Fibroblast of gingiva (primary cell): ENCODE results near the gene FRMD4A.
"Not testable (repeated sequence)": the region's sequence is repeated elsewhere in the genome, so short reads cannot be mapped to it uniquely, and the experiment has no call there.

ENCODE experiments used
- DNase-seq: peaks from one replicate; pipeline ENCODE4 v3.0.0-alpha.2; 2011; ENCODE audit warnings: low read depth

Gene FRMD4A

DNA sequence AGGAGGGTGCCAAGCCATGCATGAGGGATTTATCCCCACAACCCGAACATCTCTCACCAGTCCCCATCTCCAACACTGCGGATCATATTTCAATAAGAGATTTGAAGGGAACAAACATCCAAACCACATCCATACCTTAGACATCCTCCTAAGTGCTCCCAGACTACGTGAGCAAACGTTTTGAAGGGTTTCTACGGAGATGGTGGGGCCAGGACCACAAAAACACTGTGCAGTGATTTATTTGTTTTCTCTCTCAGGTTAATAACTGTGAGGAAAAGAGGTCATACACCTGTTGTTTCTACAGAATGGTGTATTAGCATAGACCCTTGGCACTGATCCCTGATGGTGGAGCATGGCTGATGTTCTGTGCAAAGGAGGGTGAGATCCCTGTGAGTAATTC lies 277.8 kb downstream of the FRMD4A start:
- DNase-seq = no peak

DNA sequence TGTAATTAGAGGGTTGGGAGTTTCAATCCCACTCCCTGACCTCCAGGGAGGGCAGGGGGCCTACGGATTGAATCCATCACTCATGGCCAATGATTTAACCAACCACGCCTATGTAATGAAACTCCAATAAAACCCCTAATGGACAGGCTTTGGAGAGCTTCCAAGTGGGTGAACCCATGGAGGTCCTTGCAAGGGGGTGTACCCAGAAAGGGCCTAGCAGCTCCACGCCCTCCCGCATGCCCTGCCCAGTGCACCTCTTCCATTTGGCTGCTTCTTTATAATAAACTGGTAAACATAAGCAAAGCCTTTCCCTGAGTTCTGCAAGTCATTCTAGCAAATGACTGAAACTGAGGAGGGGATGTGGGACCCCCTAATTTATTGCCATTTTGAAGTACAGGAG lies 280.1 kb downstream of the FRMD4A start:
- no peak for DNase-seq

DNA sequence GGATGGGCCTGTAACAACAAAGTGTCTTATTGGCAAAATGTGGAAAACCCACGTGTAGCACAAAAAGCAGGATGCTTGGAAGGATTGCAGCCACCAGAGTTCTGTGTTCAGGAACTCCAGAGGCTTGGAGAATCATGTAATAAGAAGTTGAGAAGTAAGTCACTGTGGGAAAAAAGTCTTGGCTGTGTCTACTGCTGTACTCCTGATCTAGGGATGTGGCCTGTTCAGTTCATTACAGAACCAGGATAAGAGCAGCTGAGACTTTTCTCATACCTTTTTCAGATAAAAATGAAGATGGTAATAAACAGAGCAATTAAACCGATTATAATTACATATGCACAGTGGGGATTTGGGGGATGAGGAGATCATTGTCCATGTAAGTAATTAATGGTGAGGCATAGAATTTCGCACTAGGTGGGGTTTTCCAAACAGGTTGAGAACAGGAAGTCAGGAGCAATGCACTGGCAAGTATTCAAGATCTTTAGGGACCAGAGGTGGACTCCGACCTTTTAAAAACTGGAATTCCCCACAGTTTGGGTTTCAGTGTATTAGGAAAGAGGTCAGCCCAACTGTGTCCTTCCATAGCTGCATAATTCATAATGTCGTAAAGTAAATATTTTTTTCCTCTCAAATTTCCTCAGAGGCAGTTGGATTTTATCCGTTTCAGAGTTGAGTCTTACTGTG lies 281.7 kb downstream of the FRMD4A start:
- DNase-seq = peak; percentile 60

DNA sequence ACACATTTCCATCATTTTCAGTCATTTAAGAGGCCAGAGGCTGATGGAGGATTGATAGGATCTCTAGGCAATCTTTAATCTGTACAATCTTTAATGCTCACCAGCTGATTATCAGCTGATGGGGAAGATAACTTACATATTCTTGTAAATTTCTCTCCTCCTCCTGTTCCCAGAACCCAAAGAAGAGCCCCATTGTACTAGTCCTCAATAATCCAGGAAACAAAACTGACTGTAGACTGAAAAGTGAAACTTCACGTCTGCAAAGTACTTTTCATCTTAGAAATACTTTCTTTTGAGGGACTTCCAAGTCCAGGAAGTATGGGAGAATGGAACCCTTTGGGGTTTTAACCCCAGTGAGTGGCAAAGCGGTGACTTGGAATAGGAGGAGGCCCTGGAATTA lies 283.3 kb downstream of the FRMD4A start:
- no peak for DNase-seq

DNA sequence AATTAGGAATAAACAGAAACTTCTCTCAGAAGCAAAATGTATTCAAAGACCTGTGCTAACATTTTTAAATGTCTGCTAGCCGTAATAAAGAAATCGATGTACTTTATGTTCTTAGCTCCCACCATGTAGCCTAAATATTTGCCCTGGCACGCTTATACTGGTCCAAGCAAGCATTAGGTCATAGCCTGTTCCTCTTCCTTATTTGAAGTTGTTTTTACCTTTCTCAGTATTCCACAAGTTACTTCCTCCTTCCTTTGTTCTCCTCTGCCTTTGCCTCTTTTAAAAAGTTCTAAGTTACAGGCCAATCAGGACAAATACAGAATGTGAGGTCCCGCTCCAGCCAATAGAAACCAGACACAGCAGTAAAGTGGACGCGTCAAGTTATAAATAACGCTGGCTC lies 288.7 kb downstream of the FRMD4A start:
- not testable (repeated sequence) for DNase-seq

DNA sequence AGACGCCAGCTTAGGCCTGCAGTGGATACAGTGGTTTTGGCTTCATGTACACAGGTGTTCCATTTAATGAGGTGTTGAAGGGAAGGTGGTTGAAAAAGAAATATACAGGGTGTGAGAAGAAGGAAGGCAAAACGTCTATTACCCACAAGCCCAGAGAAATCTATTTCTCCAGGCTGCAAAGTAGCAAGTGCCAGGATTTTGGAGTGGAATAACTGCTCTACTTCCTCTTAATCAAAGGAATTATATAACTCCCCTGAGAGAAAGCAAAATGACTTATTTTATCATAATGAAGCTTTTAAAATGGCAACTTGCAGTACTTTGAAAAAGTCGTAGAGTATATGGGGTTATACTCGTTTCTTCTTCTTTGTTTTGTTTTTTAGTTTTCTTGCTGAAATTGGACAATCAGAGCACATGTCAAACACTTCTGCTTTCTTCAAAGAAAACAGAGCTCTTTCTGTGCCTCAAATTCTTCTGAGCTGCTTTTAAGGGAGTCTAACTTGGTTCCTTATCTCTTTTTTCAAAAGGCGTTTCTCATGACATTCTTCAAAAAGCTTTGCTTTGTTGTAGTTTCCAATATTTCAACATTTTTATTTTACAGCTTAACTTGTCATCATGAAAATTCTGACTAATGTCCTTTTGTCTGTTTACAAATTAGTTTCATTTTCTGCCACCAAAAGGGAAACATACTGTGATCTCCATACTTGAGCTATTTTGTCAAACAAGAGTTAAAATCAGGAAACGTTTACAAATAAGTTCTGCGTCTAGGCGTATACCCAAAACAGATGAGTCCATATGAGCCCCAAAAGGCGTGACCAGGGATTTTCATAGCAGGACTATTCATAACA lies 289.7 kb downstream of the FRMD4A start:
- no peak for DNase-seq

DNA sequence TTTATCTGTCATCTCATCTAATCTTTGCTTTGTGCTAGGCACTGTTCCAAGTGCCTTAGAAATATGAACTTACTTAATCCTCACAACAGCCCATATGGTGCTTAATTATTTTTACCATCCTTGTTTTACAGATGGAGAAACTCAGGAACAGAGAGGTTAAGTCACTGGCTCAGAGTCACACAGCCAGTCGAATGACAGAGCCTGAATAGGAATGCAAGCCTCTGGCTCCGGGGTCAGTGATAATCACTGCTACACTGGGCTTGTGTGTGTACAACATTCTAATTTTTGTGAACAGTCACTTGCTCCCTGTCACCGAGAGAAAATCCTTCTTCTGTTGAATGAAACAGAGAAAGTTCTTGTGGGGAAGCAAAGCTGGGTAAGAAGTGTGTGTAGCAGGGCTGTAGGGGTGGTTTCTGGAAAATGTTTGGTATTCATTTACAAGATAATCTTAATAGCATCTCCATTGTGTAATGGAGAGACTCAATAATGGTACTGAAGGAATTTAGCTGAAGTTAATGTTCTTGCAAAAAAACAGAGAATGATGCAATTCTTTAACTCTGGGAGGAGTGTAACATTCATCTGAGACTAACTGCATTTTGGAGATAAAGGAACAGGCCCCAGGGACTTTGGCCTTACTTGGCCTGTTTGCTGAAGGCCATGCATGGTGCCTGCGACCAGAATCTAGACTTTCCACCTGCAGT lies 290.6 kb downstream of the FRMD4A start:
- DNase-seq = peak; percentile 79

DNA sequence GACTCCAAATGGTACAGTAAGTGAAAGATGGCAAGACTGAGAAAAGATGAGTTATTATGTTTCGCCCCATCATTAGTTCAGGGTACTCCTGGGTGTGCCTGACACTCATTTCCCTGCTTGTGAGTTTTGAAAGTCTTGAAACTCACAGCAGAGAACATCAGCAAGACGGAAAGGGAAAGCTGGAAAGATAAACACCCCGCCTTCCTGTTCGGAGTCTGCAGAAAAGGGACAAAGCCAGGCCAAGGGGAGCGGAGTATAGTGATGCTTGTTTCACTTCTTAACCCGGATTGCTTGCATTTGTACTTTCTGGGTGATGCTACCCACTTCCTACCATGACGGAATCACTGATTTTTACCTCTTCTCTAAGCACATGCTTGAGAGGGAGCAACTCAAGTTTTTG lies 294.5 kb downstream of the FRMD4A start:
- DNase-seq = no peak

DNA sequence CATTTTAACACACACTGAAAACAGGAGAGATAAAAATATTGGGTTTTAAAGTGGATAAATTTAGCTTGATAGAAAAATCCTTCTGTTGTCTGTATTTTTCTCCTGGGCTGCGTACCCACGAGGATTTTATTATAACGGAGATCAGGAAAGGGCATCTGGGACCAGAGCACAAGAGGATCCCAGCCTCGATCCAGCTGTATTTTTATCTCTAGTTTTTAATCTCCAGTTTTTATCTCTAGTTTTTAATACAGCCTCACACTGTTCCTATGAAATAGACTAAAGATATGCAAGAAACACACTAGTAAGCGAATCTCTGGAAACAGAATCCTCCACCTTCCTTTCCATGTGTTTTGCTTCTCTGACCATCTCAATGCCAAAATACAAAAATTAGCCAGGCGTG lies 295.2 kb downstream of the FRMD4A start:
- DNase-seq = no peak

DNA sequence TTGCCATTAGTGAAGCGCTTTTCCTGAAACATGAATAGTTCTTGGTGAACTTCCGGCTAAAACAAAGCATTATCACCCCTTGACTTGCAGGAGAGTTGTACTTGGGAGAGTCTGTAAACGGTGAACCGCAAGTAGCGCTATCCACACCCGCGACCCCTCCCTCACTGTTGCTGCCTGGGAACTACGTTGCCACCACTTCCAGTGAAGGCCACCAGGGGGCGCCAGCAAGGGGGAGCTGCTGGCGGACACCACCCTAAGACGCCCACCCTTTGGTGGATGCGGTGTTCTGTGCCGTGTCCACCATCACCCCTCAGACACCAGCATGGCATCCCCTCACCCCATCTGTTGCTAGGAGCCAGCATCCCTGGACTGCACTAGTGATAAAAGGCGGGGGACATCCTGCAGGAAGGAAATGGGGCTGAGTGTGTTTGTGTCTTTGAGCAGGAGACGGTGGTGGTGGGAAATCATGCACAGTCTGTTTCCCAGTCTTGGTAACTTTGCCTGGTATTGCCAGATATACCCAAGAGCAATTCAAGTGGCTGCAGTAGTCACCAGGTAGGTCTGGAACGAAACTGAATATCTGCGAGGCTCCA lies 298.2 kb downstream of the FRMD4A start:
- no peak for DNase-seq

DNA sequence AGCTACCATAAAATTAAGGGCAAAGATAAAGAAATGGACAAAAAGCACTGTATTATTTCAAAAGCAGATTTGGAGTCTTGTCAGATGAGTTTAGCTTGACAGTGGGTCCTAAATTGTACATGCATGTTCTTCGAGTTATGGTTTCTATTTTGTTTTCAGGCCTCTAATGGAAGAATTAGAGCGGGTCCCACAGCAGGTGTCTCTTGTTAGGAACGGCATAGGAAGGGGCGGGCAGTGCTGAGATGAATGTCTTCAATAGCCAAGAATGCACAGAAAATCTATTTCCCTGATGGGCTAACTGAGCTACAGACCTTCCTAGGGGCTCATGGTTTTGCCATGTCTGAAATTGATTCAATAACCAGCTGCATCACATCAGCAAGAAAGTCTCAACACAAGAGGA lies 304.4 kb downstream of the FRMD4A start:
- DNase-seq = no peak

DNA sequence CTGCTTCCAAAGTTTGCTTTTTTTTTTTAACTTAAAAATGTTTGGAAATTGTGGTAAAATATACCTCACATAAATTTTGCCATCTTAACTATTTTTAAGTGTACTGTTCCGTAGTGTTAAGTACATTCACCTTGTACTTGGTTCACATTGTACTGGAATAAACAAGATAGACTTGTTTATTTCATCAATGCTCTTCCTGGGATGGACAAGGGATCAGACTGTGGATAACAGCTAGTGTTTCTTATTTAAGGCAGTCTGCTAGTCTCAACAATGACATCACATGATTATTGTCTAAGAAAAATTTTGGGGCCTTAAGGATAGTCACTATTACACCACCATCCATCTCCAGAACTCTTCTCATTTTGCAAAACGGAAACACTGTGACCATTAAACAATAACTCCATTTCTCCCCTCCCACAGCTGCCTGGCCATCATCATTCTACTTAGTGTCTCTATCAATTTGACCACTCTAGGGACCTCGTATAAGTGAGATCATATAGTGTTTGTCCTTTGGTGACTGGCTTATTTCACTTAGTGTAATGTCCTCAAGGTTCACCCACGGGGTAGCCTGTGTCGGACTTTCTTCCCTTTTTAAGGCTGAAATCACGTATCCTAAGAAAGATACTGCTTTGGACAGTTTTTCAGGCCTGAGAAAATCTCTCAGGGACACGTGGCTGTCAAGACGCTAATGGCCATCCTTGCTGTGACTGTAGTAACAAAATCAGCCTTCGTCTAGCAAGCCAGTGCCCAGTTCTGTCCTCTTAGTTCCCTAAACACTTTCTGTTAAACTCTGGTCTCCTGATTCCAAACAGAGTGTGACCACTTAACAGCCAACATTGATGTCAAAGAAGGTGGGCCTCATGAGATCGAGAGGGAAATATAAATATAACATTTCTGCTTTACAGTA lies 305.2 kb downstream of the FRMD4A start:
- no peak for DNase-seq

DNA sequence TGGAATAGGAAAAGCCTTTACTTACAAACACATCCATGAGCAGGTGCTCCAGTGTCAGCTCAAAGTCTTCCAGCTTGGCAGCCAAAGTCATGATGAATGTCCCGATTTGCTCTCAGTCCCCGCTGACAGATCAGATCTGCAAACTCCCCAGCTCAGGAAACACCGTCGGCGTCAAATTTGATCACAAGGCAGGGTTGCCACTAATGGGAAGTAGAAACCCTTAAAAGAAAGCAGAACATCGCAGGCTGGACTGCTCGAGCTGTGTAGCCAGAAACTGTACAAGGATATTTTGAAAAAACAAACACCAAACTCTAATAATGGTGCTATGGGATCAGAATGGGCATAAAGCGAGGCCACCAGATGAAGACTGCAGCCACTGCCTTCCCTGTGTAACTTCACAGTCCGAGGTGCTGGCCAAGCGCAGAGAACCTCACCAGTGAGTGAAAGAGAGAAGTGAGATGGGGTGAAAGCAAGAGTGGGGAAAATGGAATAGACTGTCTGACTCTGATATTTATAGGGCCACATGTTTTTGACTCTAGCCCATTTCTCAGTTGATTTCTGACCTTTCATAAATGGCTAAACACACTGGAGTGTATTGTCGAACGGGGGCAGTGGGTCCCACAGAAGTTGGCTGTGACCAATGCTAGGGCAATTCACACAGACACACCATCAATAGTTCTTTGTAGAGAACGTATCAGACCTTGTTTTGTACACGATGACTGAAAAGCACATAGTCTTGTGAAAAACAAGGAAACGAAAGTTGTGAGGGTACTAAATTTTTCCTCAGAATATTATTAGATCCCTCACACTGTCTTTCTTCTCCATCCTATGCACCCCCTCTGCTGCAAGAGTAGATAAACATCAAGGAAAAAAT lies 306.2 kb downstream of the FRMD4A start:
- DNase-seq = no peak

DNA sequence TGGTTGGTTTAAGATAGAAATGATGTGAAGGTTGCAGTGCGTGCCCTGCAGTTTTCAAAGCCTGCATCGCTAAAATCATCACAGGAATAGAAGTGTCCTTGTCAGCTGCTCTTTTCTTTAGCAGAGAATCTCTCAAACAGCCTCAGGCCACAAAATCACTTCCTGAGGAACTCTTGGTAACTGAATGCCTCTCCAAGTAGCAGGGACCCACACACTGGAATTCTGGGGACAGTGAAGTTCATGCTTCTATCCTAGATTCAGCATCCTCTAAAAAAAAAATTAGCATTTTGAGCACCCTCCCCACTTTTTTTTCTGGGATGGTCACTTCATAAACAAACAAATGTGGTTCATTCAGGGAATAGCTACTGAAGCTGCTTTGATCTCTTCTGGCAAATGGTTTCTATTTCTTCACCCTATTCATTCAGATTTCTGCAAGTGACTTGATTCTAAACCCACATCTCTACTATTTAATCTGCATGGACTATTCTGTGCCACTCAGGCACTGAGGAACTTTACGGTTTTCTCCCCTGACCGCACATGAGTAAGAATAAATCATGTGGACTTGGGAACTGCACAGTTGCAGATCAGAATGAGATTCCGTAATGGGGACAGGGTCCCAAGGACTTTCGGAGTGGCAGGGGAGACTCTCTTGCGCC lies 306.9 kb downstream of the FRMD4A start:
- no peak for DNase-seq

DNA sequence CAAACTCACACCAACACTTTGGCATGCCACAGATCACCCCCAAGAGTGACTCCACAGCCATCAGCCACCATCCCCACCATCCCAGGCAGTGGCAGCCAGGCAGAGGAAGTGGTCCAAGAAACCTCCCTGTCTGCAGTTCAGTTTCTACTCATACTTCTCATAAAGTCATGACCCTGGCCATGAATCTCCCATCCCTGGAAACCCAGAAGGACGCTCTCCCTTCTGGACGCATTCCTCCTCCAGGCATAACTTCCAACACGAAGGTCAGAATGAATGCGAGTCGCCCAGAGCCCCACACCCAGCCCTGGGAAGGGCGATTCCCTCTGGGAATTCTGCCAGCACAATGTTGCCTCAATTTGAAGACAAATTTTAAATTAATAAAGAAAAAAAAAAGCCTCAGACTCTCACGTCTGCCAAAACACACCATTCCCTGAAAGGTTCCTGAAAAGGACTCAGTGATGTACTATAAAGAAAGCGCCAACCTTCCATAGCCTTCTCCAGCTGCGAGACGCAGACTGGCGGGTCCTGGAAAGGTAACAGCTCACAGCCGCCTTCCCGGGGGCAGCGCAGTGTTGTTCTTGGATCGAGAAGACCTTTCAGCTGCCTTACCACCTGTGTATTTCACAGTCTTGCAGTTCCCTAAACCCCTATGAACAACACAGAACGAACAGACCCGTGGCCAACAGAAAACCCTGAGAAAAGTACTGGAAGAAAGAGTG lies 307.6 kb downstream of the FRMD4A start:
- DNase-seq = no peak

DNA sequence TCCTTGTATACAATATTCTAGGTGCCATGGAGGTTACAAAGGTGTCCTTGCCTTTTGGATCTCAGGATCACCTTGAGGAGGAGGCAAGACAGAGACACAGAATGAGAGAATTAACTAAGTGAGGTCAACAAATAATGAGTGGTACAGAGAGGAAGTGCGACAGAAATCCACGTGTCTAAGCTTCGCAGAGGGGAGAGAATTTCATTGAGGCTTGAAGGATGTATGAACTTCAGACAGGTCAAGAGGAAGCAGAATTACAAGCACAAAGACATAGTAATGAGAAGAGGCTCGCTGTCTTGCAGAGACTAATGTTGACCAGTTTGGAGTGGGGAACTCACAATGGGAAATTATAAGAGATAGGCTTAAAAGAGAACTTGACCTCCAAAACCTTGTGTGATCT lies 308.7 kb downstream of the FRMD4A start:
- DNase-seq = no peak

DNA sequence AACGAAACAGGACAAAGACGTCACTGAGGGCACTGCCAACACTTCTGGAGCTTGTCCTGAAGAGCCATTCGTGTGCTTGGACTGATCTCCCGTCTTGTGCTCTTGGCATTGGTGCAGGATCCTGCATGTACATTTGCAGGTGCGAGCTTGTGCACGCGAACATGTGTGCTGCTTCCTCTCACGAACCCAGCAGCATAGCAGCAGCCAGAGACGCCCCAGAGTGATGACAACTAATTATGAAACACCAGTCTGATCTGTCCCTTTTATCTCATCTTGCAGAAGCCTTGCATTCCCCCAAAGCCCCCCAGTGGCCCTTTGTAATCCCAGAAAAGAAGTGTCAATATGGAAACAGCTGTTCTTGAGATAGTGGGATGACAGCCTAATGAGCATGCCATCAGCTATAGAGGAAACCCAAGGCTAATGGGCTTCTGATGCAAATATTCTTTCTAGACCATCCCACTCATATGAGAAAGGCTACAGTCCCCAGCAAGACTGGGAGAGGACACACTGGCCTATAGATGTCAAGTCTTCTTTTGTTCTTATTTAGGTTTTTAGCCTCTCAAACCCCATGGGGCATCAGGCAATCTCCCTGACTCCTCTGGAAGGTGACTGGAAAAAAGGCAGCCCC lies 310.6 kb downstream of the FRMD4A start:
- DNase-seq = no peak

DNA sequence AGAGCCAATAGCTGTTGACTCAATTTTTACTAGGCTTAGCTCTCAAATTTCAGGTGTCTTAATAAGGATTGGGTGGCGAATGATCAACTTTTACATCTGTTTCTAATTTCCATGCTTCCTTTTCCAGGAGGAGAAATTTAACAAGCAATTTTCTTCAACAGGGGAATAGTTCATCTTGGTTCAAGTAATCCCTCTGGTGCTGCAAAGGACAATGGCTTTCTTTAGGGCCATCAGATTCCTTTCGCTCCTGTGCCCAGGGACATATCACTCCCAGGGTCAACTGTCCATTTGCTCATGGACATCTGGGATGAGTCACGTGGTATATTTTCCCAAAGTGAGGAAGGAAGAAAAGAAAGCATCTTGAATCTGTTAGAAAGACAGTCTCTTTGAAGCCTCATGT lies 313.3 kb downstream of the FRMD4A start:
- DNase-seq = peak; percentile 71

DNA sequence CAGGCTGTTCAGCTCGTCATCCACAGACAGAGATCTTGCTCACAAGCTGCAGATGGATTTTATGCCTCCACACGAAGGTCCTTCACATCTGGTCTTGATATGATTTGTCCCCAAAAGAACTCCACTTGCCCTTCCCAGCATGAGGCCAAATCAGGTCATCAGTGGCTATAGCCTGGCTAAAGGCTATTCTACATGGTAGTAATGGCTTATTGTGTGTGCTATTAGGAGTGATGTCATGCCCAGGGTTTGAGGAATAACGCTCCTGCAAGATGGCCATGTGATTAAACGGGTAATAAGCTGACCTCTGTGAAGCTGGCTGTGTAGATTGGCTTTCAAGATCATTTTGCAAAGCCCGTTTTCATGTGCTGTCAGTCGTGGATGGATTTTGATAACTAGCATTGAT lies 313.8 kb downstream of the FRMD4A start:
- peak; percentile 20 for DNase-seq
